GM10847 (cell line): ENCODE data around the gene CADM1.

Source experiments
- POLR2A ChIP-seq: IDR thresholded peaks from 2 replicates; pipeline ENCODE4 v1.6.1; 2011; ENCODE audit not compliant: insufficient read length; ENCODE audit errors: extremely low read depth

CADM1 gene

DNA sequence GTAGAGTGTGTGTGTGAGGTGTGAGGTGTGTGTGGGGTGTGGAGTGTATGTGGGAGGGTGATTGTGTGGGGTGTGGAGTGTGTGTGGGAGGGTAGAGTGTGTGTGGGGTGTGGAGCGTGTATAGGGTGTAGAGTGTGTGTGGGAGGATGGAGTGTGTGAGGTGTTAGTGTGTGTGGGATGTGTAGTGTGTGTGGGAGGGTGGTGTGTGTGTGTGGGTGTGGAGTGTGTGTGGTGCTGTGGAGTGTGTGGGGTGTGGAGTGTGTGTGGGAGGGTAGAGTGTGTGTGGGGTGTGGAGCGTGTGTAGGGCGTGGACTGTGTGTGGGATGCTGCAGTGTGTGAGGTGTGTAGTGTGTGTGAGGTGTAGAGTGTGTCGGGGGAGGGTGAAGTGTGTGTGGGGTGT, 356.1 kb downstream of the CADM1 start:
- TF ChIP-seq POLR2A, result no peak

DNA sequence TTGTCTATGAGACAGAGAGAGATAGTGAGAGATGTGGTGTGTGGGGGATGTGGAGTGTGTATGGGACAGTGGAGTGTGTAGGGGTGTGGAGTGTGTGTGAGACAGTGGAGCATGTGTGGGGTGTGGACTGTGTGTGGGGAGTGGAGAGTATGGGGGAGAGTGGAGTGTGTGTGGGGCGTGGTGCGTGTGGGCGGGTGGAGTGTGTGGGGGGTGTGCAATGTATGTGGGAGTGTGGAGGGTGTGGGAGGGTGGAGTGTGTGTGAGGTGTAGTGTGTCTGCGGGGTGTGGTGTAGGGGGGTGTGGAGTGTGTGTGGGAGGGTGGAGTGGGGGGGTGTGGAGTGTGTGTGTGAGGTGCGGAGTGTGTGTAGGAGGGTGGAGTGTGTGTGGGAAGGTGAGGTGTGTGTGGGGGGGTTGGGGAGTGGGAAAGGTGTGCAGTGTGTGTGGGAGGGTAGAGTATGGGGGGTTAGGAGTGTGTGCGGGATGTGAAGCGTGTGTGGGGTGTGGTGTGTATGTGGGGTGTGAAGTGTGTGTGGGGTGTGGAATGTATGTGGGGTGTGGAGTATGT, 356.9 kb downstream of the CADM1 start:
- no peak for TF ChIP-seq POLR2A

DNA sequence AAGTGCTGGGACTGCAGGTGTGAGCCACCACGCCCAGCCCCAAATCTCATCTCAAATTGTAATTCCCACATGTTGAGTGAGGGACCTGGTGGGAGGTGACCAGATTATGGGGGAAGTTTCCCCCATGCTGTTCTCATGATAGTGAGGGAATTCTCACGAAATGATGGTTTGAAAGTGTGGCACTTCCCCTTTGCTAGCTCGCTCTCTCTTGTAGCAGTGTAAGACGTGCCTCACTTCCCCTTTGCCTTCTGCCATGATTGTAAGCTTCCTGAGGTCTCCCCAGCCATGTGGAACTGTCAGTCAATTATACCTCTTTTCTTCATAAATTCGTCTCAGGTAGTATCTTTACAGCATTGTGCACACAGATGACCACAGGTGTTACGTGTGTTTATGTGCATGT, 357.8 kb downstream of the CADM1 start:
- no peak for TF ChIP-seq POLR2A

DNA sequence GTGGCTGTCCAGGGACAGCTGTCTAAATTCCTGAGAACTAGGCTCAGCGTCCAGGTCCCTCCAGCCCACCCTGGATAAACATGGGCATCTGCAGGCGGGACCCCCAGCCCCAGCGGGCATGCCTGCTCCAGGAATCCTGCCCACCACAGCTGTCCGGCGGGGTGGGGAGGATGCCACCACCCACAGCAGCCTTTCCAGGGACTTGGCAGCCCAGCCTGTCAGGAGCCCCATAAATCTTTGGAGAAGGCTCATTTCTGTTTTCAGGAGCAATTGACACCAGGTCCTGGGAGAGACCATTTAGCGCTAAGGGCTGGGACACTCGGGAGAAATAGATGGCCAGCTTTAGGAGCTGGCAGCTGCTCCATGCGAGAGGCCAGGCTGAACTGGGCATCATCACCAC, 358.9 kb downstream of the CADM1 start:
- TF ChIP-seq POLR2A, result no peak

DNA sequence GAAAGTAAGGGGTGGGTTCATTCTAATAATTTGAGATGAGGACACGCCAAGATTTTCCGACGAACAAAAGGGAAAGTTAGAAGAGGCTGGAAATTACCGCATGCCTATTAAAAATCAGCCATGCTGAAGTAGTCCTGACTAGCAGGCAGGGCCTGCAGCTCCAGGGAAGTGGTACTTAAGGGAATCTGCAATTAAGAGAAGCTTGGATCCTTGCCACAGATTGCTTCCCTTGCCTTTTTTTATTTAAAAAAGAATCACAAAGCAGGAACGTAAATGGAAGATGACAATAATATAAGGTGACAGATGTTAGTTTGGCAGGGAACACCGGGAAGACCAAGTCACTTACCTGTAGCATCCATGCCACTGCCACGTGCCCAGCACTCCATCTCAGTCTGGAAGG, 359.3 kb downstream of the CADM1 start:
- no peak for TF ChIP-seq POLR2A

DNA sequence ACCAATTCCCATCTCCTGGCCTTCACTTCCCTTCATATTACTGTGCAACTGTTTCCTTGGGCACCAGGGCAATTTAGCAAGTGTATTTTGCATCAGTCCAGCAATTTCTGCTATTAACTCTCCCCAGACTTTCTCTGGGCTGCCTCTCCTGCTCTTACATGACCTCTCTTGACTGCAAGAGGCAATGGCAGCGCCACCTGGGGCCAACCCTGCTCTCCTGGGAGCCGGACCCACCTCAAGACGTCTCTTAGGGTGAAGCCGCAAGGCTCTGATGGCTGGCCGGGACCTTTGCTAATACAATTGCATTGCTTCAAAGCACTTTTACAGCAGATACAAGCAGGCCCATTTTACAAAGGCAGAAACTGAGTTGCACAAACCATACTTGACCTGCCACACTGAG, 360.2 kb downstream of the CADM1 start:
- TF ChIP-seq POLR2A, result no peak

- TF ChIP-seq POLR2A, result no peak
Observed at GRCh38 chr11:115141231-115142114, 362.7 kb downstream of the CADM1 start.

GRCh38 chr11:115135936-115136335, 368.3 kb downstream of the CADM1 start:
- no peak for TF ChIP-seq POLR2A

GRCh38 chr11:115134926-115135325, 369.3 kb downstream of the CADM1 start:
- no peak for TF ChIP-seq POLR2A

GRCh38 chr11:115133475-115134209, 370.6 kb downstream of the CADM1 start:
- TF ChIP-seq POLR2A, result no peak

DNA sequence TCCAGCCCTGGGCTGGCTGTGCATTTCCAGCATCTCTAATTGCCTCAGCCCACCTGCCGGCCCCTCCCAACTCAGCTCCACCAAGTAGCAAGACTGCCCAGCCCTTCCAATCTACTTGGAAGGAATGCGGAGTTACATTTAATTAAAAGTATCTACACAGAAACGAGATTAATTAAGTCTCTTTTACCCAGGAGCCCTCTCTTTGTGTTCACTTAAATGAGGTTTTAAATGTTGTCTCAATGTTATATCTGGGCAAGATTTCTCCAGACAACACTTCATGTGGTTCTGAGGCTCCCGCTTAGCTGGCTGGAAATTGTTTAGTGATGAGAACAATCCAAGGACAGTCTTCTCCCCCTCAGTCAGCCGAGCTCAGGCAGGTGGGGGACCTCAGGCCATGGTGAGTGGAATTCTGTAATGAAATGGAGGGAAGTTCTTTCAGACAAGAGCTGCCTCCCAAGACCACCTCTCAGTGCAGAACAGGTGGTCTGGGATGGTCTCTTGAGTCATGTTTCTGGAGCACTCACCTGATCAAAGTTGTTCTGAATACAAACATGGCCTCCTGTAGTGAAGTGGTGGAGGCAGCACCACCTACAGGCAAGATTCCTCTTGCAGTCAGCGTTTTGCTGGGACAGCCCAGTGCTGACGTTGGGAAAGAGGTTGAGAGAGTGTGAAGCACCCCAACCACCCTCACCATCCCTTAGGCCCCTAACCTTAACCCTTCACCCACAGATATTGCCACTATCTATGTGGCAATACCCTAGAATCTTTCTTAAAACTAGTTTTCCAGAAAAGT, 371.6 kb downstream of the CADM1 start:
- TF ChIP-seq POLR2A, result no peak

- TF ChIP-seq POLR2A, result no peak
Observed at GRCh38 chr11:115129473-115130289, 374.5 kb downstream of the CADM1 start.

DNA sequence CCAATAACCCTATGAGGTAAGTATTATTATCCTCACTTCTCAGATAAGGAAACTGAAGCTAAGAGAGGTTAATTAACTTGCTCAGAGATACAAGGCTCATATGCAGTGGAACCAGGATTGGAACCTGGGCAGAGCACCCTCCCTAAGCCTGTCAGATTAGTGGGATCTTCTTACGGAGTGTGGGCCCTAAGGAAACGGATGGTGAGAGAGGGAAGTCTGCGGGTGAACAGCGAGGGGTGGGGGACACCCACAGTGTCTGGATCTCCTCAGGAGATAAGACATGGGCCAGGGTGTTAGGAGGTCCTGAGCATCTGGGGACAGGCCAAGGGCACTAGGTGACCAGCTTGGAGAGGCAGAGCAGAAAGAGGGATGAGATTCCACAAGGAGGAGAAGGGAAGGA, 376.0 kb downstream of the CADM1 start:
- no peak for TF ChIP-seq POLR2A

DNA sequence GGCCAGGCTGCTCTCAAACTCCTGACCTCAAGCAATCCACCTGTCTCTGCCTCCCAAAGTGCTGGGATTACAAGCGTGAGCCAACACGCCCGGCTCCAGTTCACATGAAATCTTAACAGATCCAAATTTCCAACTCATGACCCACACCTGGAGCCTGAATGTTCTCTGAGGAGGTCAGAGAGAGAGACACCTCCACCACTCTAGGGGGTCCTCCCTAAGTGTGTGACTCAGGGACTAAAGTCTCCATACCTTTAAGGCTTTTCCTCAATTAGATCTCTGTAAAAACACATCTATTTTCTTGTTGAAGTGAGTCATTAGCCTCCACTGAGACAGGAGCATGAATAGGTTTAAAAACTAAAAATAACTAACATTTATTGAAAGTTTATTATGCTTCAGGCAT, 376.4 kb downstream of the CADM1 start:
- TF ChIP-seq POLR2A, result no peak
